Heart left ventricle (tissue), 16 donors: ENCODE results near the gene CELA1. TPM values are rescaled to one million over a fixed set of nuclear protein-coding genes. Genes with fewer than 3 reads are reported as not detected.
A peak's percentile ranks its signal among the peaks of the same experiment; 100 is the strongest.

Source experiments
- ATAC-seq, 4 donors: fragments of 200-7000 bp; cut with Tn5 transposase; one replicate each; pipeline ENCODE4 v1.9.1; 2020 to 2022; ENCODE audit warnings: moderate library complexity in 4 of 4, mild to moderate bottlenecking in 3 of 4, moderate number of reproducible peaks in 1 of 4
- DNase-seq, 5 donors: peaks; one replicate each; pipeline ENCODE4 v3.0.0-alpha.2; 2020
- H3K27ac ChIP-seq, 12 donors: fragments of 200-600 bp; sonication (generic) in 4 of 12; one replicate each; pipeline versions ENCODE4 v1.5.0 to v1.8.0; 2016 to 2022; ENCODE audit warnings: mild to moderate bottlenecking in 2 of 12
- H3K27me3 ChIP-seq, 9 donors: fragments of 200-600 bp; sonication (generic) in 2 of 9; one replicate each; pipeline versions ENCODE4 v1.5.1 to v1.8.0; 2016 to 2022; ENCODE audit warnings: mild to moderate bottlenecking in 3 of 9
- H3K36me3 ChIP-seq, 9 donors: fragments of 200-600 bp; sonication (generic) in 2 of 9; one replicate each; pipeline versions ENCODE4 v1.5.0 to v1.8.0; 2018 to 2022; ENCODE audit warnings: mild to moderate bottlenecking in 2 of 9
- H3K4me1 ChIP-seq, 12 donors: fragments of 200-600 bp; sonication (generic) in 4 of 12; one replicate each; pipeline versions ENCODE4 v1.5.0 to v1.8.0; 2016 to 2022; ENCODE audit warnings: mild to moderate bottlenecking in 3 of 12
- H3K4me3 ChIP-seq, 12 donors: fragments of 200-600 bp; sonication (generic) in 4 of 12; one replicate each; pipeline versions ENCODE4 v1.5.0 to v1.8.0; 2017 to 2022; ENCODE audit warnings: mild to moderate bottlenecking in 9 of 12, moderate library complexity in 4 of 12
- H3K9me3 ChIP-seq, 12 donors: fragments of 200-600 bp; sonication (generic) in 4 of 12; one replicate each; pipeline versions ENCODE4 v1.5.0 to v1.8.0; 2016 to 2022; ENCODE audit warnings: mild to moderate bottlenecking in 1 of 12
- CTCF ChIP-seq, 12 donors: fragments of 200-600 bp; sonication (generic) in 4 of 12; IDR thresholded peaks; one replicate each; pipeline versions ENCODE4 v1.5.0 to v1.8.0; 2018 to 2022; ENCODE audit warnings: antibody characterized with exemption in 12 of 12, mild to moderate bottlenecking in 5 of 12
- POLR2A ChIP-seq, 2 donors: fragments of 450-650 bp; IDR thresholded peaks; one replicate each; pipeline ENCODE4 v1.6.1; 2017; ENCODE audit warnings: antibody characterized with exemption in 2 of 2, mild to moderate bottlenecking in 2 of 2, moderate library complexity in 2 of 2
- WGBS, 4 donors: extraction: QIAGEN DNeasy Blood & Tissue Kit in 2 of 4; methylation state at CpG; one replicate each; pipeline versions ENCODE4 v1.1.5 to v1.1.7; 2013 to 2018; 5-methylcytosine and 5-hydroxymethylcytosine counted together
- intact Hi-C, 10 donors: fragments of 100-400 bp; cut with DNase I; formaldehyde crosslinking; loops; one replicate each; pipeline versions ENCODE4 v1.11.1 to v1.14.2; 2022
- long read RNA-seq, 3 donors: library from polyadenylated mRNA; unstranded; transcript quantifications; one replicate each; pipeline ENCODE4 v2.0.0, GENCODE V29; 2020 to 2021
- polyA plus RNA-seq, 2 donors: library from polyadenylated mRNA; stranded (reverse); fragments of 200-250 nt; gene quantifications; one replicate each; pipeline ENCODE4 v1.2.3, GENCODE V29; 2013
- total RNA-seq, 9 donors: library from RNA; depleted of rRNA in 2 of 9; stranded (reverse); fragments of >200 nt in 2 of 9; fragmentation: NEBNext Ultra II Directional in 3 of 9; extraction: Animal tissue kit (Norgen Biotek cat#: 25700) in 3 of 9; gene quantifications; one replicate each; pipeline versions ENCODE4 v1.1.0 to v1.2.4, GENCODE V29; 2016 to 2023
- donor health status: ischemic (EF 13 %, LVEDD 7.1; RV severe dilation, severe dysfunction).
- donor health status: healthy with polysubstance abuse.
- donor health status: DM: no; HTN: yes; CAD: no.
- donor health status: DM: no; HTN: no; CAD: no.
- donor health status: ischemic (EF 25% LVEDD 6.9; RV normal size, moderate dysfunction).
- donor health status: ischemic (EF 25% LVEDD 5.7; RV mildly dilated, moderate dysfunction).
- donor health status: healthy.
- donor health status: DM: yes; HTN: yes; CAD: no.
- donor health status: ischemic (EF 35%, LVEDD 5.7; RV mildly dilated, moderate dysfunction).
- donor health status: nonischemic (EF 11% LVEDD 7.7; RV severe dilation, severe dysfunction).
- donor health status: DM: yes; HTN: yes; CAD: no.
- donor health status: PGD.
- donor health status: ischemic (EF 29% LVEDD 5.4; RV normal size, mild dysfunction).
- donor health status: nonischemic (EF 23%, LVEDD 6.1; RV moderate dilation, normal function).

Gene CELA1
- total RNA-seq (not detected), polyA plus RNA-seq (not detected)
- long read RNA-seq, donor 1, result 0 reads
- long read RNA-seq, donor 2, result 0 reads
- long read RNA-seq, donor 3, result 0 reads

- DNase-seq (no peak), ATAC-seq (no peak)
- H3K4me1 ChIP-seq, result peaks cover 0 to under 1% (median 0%) of the 10 kb centered on the region in 12 donors
- no peak within 1 kb of the TSS for H3K4me3 ChIP-seq
- no peaks in the 10 kb centered on the region for H3K9me3 ChIP-seq
- WGBS, 4 donors, result 84 to 92% (median 91%) methylated on average over 3 of the region's 3 CpGs
- no peak for TF ChIP-seq POLR2A (IDR thresholded peaks at IDR 0.05)
- no peak for TF ChIP-seq CTCF (IDR thresholded peaks at IDR 0.05)
- no peak within 1 kb of the TSS for H3K27ac ChIP-seq
- intact Hi-C loops, result loop anchor here in 4 of 10 donors (10.0 kb wide), 4 partner anchors 72 to 842 kb away; partner anchors contain the start of genes DIP2B (in 2 of the 4), LETMD1 (in 2 of the 4) and SMAGP (in 1 of the 4)
- H3K27me3 ChIP-seq, result no peaks in the 10 kb centered on the region
- H3K36me3 ChIP-seq, result no peaks in the 10 kb centered on the region
These were observed at the start of gene CELA1 for GRCh38 chr12:51346581-51346980. Gene CELA1, minus strand, starts transcription at chr12:51346679. Its CDS starts 41 bp downstream, at chr12:51346638.

- intact Hi-C loops, result loop anchor here in 1 of 10 donors (2.0 kb wide), 1 partner anchor 35 kb away; no protein-coding TSS in a partner anchor
- Histone ChIP-seq H3K36me3 (no peaks in the 10 kb centered on the region), H3K9me3 (no peaks in the 10 kb centered on the region), H3K27me3 (peaks cover 0 to 39% (median 14%) of the 10 kb centered on the region in 9 donors), H3K4me3 (no peak overlapping the region), H3K27ac (peak overlapping the region in 4 of 12 donors; percentile 29 to 90 (median 54)), H3K4me1 (peaks cover 0 to 52% (median 7%) of the 10 kb centered on the region in 12 donors)
- 46 to 59% (median 49%) methylated on average over 8 of the region's 8 CpGs for WGBS, 4 donors
- ATAC-seq (peak in 1 of 4 donors; percentile 64), DNase-seq (no peak)
- TF ChIP-seq POLR2A (IDR thresholded peaks at IDR 0.05) (no peak), CTCF (IDR thresholded peaks at IDR 0.05) (no peak)
These were observed 49.1 kb upstream of the CELA1 start for GRCh38 chr12:51395283-51396230.

- Histone ChIP-seq H3K4me3 (peak overlapping the region in 1 of 12 donors; percentile 23), H3K27ac (peak overlapping the region in 6 of 12 donors; percentile 29 to 90 (median 68)), H3K27me3 (peaks cover 0 to 39% (median 14%) of the 10 kb centered on the region in 9 donors), H3K9me3 (no peaks in the 10 kb centered on the region), H3K4me1 (peaks cover 0 to 68% (median 7%) of the 10 kb centered on the region in 12 donors), H3K36me3 (no peaks in the 10 kb centered on the region)
- intact Hi-C loops, result loop anchor here in 1 of 10 donors (2.0 kb wide), 1 partner anchor 37 kb away; no protein-coding TSS in a partner anchor
- DNase-seq (peak in 3 of 5 donors; percentile 24 to 49 (median 35)), ATAC-seq (peak; percentile 66 to 88 (median 70))
- WGBS, 4 donors, result 71 to 80% (median 73%) methylated on average over 14 of the region's 14 CpGs
- no peak for TF ChIP-seq CTCF (IDR thresholded peaks at IDR 0.05)
- TF ChIP-seq POLR2A (IDR thresholded peaks at IDR 0.05), result no peak
These were observed 47.4 kb upstream of the CELA1 start for GRCh38 chr12:51393676-51394545.
